Measurements from ENCODE around the gene USP21. TPM values are rescaled to one million over a fixed set of nuclear protein-coding genes. Genes with fewer than 3 reads are reported as not detected.

The USP21 gene
- total and polyA plus RNA-seq, 12 donors, result 12.0 to 44.9 (median 28.2) TPM

- DNase-seq, result no peak
Observed at GRCh38 chr1:161187311-161187710, 28.0 kb downstream of the USP21 start.

GRCh38 chr1:161188381-161188780 lies 29.1 kb downstream of the USP21 start:
- Histone ChIP-seq H3K4me3 (no peak overlapping the region), H3K9me3 (replicated peaks in 1 of 3) (no peaks in the 10 kb centered on the region), H3K36me3 (replicated peaks in 1 of 2) (no peaks in the 10 kb centered on the region), H3K27ac (no peak overlapping the region), H3K27me3 (no peaks in the 10 kb centered on the region), H3K4me1 (replicated peaks in 1 of 2) (peaks cover 0 to 20% of the 10 kb centered on the region in 2 donors)
- TF ChIP-seq, protein P1, sequence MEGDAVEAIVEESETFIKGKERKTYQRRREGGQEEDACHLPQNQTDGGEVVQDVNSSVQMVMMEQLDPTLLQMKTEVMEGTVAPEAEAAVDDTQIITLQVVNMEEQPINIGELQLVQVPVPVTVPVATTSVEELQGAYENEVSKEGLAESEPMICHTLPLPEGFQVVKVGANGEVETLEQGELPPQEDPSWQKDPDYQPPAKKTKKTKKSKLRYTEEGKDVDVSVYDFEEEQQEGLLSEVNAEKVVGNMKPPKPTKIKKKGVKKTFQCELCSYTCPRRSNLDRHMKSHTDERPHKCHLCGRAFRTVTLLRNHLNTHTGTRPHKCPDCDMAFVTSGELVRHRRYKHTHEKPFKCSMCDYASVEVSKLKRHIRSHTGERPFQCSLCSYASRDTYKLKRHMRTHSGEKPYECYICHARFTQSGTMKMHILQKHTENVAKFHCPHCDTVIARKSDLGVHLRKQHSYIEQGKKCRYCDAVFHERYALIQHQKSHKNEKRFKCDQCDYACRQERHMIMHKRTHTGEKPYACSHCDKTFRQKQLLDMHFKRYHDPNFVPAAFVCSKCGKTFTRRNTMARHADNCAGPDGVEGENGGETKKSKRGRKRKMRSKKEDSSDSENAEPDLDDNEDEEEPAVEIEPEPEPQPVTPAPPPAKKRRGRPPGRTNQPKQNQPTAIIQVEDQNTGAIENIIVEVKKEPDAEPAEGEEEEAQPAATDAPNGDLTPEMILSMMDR (IDR thresholded peaks at IDR 0.05), result no peak
- TF ChIP-seq POLR2A (IDR thresholded peaks at IDR 0.05), result no peak
- no peak for DNase-seq
- WGBS, 4 donors, result 65 to 76% (median 71%) methylated on average over 6 of the region's 6 CpGs
- intact Hi-C loops (cut with DNase I), result no loop called here

More at GRCh38 chr1:161187311-161187710, 28.0 kb downstream of the USP21 start:
- intact Hi-C loops (cut with DNase I), result no loop called here
- Histone ChIP-seq H3K36me3 (replicated peaks in 1 of 2) (no peaks in the 10 kb centered on the region), H3K9me3 (replicated peaks in 1 of 3) (no peaks in the 10 kb centered on the region), H3K4me3 (no peak overlapping the region), H3K27ac (no peak overlapping the region), H3K27me3 (no peaks in the 10 kb centered on the region), H3K4me1 (replicated peaks in 1 of 2) (peaks cover 0 to 12% of the 10 kb centered on the region in 2 donors)
- 66 to 81% (median 72%) methylated on average over 3 of the region's 3 CpGs for WGBS, 4 donors
- TF ChIP-seq, protein P1 (IDR thresholded peaks at IDR 0.05), result no peak
- TF ChIP-seq POLR2A (IDR thresholded peaks at IDR 0.05), result no peak

DNA sequence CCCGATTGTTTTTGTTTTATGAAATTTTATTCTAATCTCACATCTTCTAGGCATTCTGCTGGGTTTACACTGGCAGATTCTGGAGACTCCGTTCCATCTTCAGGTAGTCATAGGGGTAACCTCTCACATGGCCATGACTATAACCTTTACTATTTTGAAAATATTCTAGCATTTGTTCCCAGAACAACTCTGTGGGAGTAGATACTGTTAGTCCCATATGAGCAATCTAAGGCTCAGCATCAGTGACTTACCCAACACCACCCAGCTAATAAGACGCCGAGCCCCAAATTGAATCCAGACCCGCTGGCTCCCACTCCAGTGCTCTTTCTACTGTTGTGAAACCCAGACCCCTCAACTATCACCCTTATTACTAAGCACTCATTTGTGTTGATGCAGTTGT lies 29.7 kb downstream of the USP21 start:
- no peak overlapping the region for H3K27ac ChIP-seq
- WGBS, 4 donors, result 80 to 93% (median 91%) methylated on average over 5 of the region's 5 CpGs

GRCh38 chr1:161190962-161191521 lies 31.7 kb downstream of the USP21 start:
- Histone ChIP-seq H3K4me1 (replicated peaks in 1 of 2) (peaks cover 0 to 32% of the 10 kb centered on the region in 2 donors), H3K9me3 (replicated peaks in 1 of 3) (no peaks in the 10 kb centered on the region), H3K27me3 (no peaks in the 10 kb centered on the region), H3K36me3 (replicated peaks in 1 of 2) (no peaks in the 10 kb centered on the region), H3K4me3 (no peak overlapping the region), H3K27ac (no peak overlapping the region)
- WGBS, 4 donors, result 65 to 78% (median 70%) methylated on average over 20 to 22 of the region's 22 CpGs
- no peak for TF ChIP-seq POLR2A (IDR thresholded peaks at IDR 0.05)
- TF ChIP-seq, protein P1 (IDR thresholded peaks at IDR 0.05), result no peak
- intact Hi-C loops (cut with DNase I), result loop anchor here (10.0 kb wide), 2 partner anchors 184 to 194 kb away; no protein-coding TSS in a partner anchor
- DNase-seq, result no peak

More for the DNA sequence above, 29.7 kb downstream of the USP21 start:
- Histone ChIP-seq H3K4me1 (replicated peaks in 1 of 2) (peaks cover 0 to 27% of the 10 kb centered on the region in 2 donors), H3K36me3 (replicated peaks in 1 of 2) (no peaks in the 10 kb centered on the region), H3K27me3 (no peaks in the 10 kb centered on the region), H3K4me3 (no peak overlapping the region), H3K9me3 (replicated peaks in 1 of 3) (no peaks in the 10 kb centered on the region)
- TF ChIP-seq, protein P1 (IDR thresholded peaks at IDR 0.05), result no peak
- no peak for TF ChIP-seq POLR2A (IDR thresholded peaks at IDR 0.05)
- no peak for DNase-seq
- intact Hi-C loops (cut with DNase I), result no loop called here
